ENCODE results near the gene KDR. TPM values are rescaled to one million over a fixed set of nuclear protein-coding genes. Genes with fewer than 3 reads are reported as not detected.

KDR gene
- total and polyA plus RNA-seq, 4 donors = 6.1 to 39.1 (median 24.6) TPM

DNA sequence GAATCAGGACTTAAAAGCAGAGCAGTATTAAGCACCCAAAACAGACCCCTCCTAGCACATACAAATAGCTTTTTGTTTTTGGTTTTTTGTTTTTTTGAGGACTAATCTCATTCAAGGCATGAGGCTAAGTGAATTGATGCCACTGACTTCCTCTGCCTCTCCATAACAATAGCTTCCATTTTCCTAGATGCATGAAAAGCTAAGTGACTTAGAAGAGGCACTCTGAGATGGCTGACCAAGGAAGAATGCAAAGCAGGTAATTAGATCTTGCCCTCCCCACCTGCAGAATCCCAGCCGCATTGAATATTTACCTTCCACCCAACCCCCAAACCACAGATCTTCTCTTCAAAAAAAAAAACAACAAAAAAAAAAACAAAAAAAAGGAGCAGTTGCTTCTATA is 7.4 kb upstream of the KDR start:
- H3K27ac ChIP-seq (ENCODE audit: low read depth in 1 of 2, low read length in 2 of 2) = no peak overlapping the region
- TF ChIP-seq, protein P1, sequence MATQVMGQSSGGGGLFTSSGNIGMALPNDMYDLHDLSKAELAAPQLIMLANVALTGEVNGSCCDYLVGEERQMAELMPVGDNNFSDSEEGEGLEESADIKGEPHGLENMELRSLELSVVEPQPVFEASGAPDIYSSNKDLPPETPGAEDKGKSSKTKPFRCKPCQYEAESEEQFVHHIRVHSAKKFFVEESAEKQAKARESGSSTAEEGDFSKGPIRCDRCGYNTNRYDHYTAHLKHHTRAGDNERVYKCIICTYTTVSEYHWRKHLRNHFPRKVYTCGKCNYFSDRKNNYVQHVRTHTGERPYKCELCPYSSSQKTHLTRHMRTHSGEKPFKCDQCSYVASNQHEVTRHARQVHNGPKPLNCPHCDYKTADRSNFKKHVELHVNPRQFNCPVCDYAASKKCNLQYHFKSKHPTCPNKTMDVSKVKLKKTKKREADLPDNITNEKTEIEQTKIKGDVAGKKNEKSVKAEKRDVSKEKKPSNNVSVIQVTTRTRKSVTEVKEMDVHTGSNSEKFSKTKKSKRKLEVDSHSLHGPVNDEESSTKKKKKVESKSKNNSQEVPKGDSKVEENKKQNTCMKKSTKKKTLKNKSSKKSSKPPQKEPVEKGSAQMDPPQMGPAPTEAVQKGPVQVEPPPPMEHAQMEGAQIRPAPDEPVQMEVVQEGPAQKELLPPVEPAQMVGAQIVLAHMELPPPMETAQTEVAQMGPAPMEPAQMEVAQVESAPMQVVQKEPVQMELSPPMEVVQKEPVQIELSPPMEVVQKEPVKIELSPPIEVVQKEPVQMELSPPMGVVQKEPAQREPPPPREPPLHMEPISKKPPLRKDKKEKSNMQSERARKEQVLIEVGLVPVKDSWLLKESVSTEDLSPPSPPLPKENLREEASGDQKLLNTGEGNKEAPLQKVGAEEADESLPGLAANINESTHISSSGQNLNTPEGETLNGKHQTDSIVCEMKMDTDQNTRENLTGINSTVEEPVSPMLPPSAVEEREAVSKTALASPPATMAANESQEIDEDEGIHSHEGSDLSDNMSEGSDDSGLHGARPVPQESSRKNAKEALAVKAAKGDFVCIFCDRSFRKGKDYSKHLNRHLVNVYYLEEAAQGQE (IDR thresholded peaks at IDR 0.05) = no peak
- no peak overlapping the region for H3K4me3 ChIP-seq (ENCODE audit: low read depth in 1 of 3, low read length in 3 of 3)
- H3K4me1 ChIP-seq (ENCODE audit: control insufficient read depth in 4 of 4, insufficient read depth in 4 of 4, low read length in 3 of 4) = no peaks in the 10 kb centered on the region
- WGBS = 40% methylated on average over 1 of the region's 1 CpG
- no peak for DNase-seq (ENCODE audit: low spot score)
- H3K9me3 ChIP-seq (ENCODE audit: control insufficient read depth in 4 of 4, low read length in 3 of 4) = no peaks in the 10 kb centered on the region
- no peaks in the 10 kb centered on the region for H3K36me3 ChIP-seq (ENCODE audit: control insufficient read depth in 4 of 4, insufficient read depth in 3 of 4, low read depth in 1 of 4, low read length in 3 of 4)
- H3K9ac ChIP-seq (ENCODE audit: low read depth in 1 of 2, low read length in 2 of 2) = no peak overlapping the region
- H3K27me3 ChIP-seq (ENCODE audit: control insufficient read depth in 4 of 4, insufficient read depth in 4 of 4, low read length in 3 of 4) = peaks cover 0 to 2% (median 0%) of the 10 kb centered on the region in 4 donors

DNA sequence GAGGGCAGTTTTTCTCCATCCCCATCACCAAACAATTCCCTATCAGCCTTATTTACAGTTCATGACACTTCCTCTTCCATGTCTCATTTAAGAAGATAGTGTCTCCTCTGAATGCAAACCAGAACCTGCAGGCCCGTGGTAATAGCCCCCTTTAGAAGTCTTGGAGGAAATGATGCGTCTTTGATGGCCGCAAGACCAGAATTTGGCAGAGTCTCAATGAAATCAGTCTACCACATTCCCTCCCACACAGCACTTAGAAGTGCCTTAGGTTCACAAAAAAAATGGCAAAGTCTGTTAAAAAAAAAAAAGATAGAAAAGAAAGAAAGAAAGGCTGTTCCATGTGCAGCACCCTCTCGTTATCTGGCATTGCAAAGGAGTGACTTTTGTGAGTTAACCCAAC is 2.1 kb upstream of the KDR start:
- peaks cover 0 to 9% (median 3%) of the 10 kb centered on the region in 4 donors for H3K27me3 ChIP-seq (ENCODE audit: control insufficient read depth in 4 of 4, insufficient read depth in 4 of 4, low read length in 3 of 4)
- DNase-seq (ENCODE audit: low spot score) = no peak
- H3K9me3 ChIP-seq (ENCODE audit: control insufficient read depth in 4 of 4, low read length in 3 of 4) = no peaks in the 10 kb centered on the region
- H3K27ac ChIP-seq (ENCODE audit: low read depth in 1 of 2, low read length in 2 of 2) = no peak overlapping the region
- H3K9ac ChIP-seq (ENCODE audit: low read depth in 1 of 2, low read length in 2 of 2) = no peak overlapping the region
- WGBS = 45% methylated on average over 4 of the region's 4 CpGs
- H3K36me3 ChIP-seq (ENCODE audit: control insufficient read depth in 4 of 4, insufficient read depth in 3 of 4, low read depth in 1 of 4, low read length in 3 of 4) = no peaks in the 10 kb centered on the region
- TF ChIP-seq, protein P2, sequence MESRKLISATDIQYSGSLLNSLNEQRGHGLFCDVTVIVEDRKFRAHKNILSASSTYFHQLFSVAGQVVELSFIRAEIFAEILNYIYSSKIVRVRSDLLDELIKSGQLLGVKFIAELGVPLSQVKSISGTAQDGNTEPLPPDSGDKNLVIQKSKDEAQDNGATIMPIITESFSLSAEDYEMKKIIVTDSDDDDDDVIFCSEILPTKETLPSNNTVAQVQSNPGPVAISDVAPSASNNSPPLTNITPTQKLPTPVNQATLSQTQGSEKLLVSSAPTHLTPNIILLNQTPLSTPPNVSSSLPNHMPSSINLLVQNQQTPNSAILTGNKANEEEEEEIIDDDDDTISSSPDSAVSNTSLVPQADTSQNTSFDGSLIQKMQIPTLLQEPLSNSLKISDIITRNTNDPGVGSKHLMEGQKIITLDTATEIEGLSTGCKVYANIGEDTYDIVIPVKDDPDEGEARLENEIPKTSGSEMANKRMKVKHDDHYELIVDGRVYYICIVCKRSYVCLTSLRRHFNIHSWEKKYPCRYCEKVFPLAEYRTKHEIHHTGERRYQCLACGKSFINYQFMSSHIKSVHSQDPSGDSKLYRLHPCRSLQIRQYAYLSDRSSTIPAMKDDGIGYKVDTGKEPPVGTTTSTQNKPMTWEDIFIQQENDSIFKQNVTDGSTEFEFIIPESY (IDR thresholded peaks at IDR 0.05) = no peak
- TF ChIP-seq RXRA (IDR thresholded peaks at IDR 0.05) (no peak), EGR1 (IDR thresholded peaks at IDR 0.05; ENCODE audit: low read depth in 2 of 2) (no peak), SP1 (IDR thresholded peaks at IDR 0.05) (no peak)
- H3K4me1 ChIP-seq (ENCODE audit: control insufficient read depth in 4 of 4, insufficient read depth in 4 of 4, low read length in 3 of 4) = peaks cover 0 to 4% (median 0%) of the 10 kb centered on the region in 4 donors
- no peak overlapping the region for H3K4me3 ChIP-seq (ENCODE audit: low read depth in 1 of 3, low read length in 3 of 3)

DNA sequence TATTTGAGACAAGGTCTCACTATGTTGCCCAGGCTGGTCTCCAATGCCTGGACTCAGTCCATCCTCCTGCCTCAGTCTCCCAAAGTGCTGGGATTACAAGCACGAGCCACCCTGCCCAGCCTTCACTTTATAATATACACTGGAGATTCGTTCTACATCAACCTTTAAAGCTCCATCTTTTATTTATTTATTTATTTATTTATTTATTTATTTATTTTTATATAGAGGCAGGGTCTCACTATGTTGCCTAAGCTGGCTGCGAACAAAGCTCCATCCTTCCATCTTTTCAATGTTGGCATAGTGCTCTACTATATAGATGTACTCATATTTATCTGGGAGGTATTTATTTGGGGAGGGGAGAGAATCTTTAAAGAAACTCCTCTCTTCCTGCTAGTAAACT is 1.7 kb upstream of the KDR start:
- no peak for TF ChIP-seq JUND (IDR thresholded peaks at IDR 0.05)
- TF ChIP-seq, protein P3, sequence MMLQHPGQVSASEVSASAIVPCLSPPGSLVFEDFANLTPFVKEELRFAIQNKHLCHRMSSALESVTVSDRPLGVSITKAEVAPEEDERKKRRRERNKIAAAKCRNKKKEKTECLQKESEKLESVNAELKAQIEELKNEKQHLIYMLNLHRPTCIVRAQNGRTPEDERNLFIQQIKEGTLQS (IDR thresholded peaks at IDR 0.05) = no peak
- TF ChIP-seq FOXA2 (IDR thresholded peaks at IDR 0.05) = no peak
- no peak for TF ChIP-seq TAF1 (conservative IDR thresholded peaks at IDR 0.05)
- TF ChIP-seq, protein P1 (IDR thresholded peaks at IDR 0.05) = no peak
- TF ChIP-seq YY1 (IDR thresholded peaks at IDR 0.05) = no peak
- TF ChIP-seq NR2F2 (IDR thresholded peaks at IDR 0.05) = no peak
- Histone ChIP-seq H3K27me3 (ENCODE audit: control insufficient read depth in 4 of 4, insufficient read depth in 4 of 4, low read length in 3 of 4) (peaks cover 0 to 9% (median 3%) of the 10 kb centered on the region in 4 donors), H3K9ac (ENCODE audit: low read depth in 1 of 2, low read length in 2 of 2) (no peak overlapping the region), H3K9me3 (ENCODE audit: control insufficient read depth in 4 of 4, low read length in 3 of 4) (no peaks in the 10 kb centered on the region), H3K27ac (ENCODE audit: low read depth in 1 of 2, low read length in 2 of 2) (no peak overlapping the region), H3K36me3 (ENCODE audit: control insufficient read depth in 4 of 4, insufficient read depth in 3 of 4, low read depth in 1 of 4, low read length in 3 of 4) (no peaks in the 10 kb centered on the region), H3K4me1 (ENCODE audit: control insufficient read depth in 4 of 4, insufficient read depth in 4 of 4, low read length in 3 of 4) (peaks cover 0 to 4% (median 0%) of the 10 kb centered on the region in 4 donors), H3K4me3 (ENCODE audit: low read depth in 1 of 3, low read length in 3 of 3) (no peak overlapping the region)
- 80% methylated on average over 3 of the region's 3 CpGs for WGBS
- DNase-seq (ENCODE audit: low spot score) = no peak
